SU-DHL-6 (cell line): ENCODE data around the gene KRTAP5-2.
"Not testable (repeated sequence)": the region's sequence is repeated elsewhere in the genome, so short reads cannot be mapped to it uniquely, and the experiment has no call there.

Experiments
- H2AFZ ChIP-seq: fragments of 200-600 bp; sonication (generic); 2 replicates; pipeline ENCODE4 v1.6.1; 2014; ENCODE audit warnings: low read depth, mild to moderate bottlenecking, moderate library complexity, mixed read lengths, antibody characterized with exemption, low read length; ENCODE audit not compliant: severe bottlenecking
- H3F3A ChIP-seq: fragments of 200-600 bp; shearing (Covaris generic); 2 replicates; pipeline ENCODE4 v1.6.0; 2016; ENCODE audit warnings: antibody characterized with exemption, mild to moderate bottlenecking; ENCODE audit not compliant: insufficient read depth
- H3K27ac ChIP-seq: fragments of 200-600 bp; sonication (generic); 2 replicates; pipeline ENCODE4 v1.5.1; 2016; ENCODE audit warnings: low read depth, mild to moderate bottlenecking, low read length, moderate library complexity, mixed read lengths
- H3K27me3 ChIP-seq: fragments of 200-600 bp; sonication (generic), shearing (Covaris generic); 2 replicates; pipeline ENCODE4 v1.6.0; 2014; ENCODE audit warnings: mild to moderate bottlenecking, low read length
- H3K36me3 ChIP-seq: fragments of 200-600 bp; sonication (generic); 2 replicates; pipeline ENCODE4 v1.6.1; 2014; ENCODE audit warnings: mild to moderate bottlenecking, low read length, mixed read lengths
- H3K4me2 ChIP-seq: fragments of 300-600, 200-600 bp; shearing (Covaris generic), sonication (generic); 2 replicates; pipeline ENCODE4 v1.6.0; 2014; ENCODE audit warnings: low read length, low read depth, mild to moderate bottlenecking; ENCODE audit not compliant: poor library complexity, severe bottlenecking
- H3K4me3 ChIP-seq: fragments of 200-600 bp; sonication (generic); 2 replicates; pipeline ENCODE4 v1.5.1; 2014; ENCODE audit warnings: antibody characterized with exemption, low read length, mild to moderate bottlenecking, mixed read lengths; ENCODE audit not compliant: insufficient read depth, poor library complexity, severe bottlenecking
- H3K79me2 ChIP-seq: fragments of 200-600 bp; sonication (generic); 2 replicates; pipeline ENCODE4 v1.6.1; 2014; ENCODE audit warnings: mild to moderate bottlenecking, low read length, moderate library complexity; ENCODE audit not compliant: insufficient read depth
- H3K9ac ChIP-seq: fragments of 200-600 bp; sonication (generic); 2 replicates; pipeline ENCODE4 v1.7.0; 2014; ENCODE audit warnings: mild to moderate bottlenecking, low read length
- H3K9me2 ChIP-seq: fragments of 200-600 bp; sonication (generic); replicated peaks from 2 replicates; pipeline ENCODE4 v1.6.1; 2014; ENCODE audit warnings: low read length; ENCODE audit not compliant: insufficient read depth
- H3K9me3 ChIP-seq: fragments of 200-600 bp; sonication (generic); 2 replicates; pipeline ENCODE4 v1.6.1; 2014; ENCODE audit warnings: low read length, mixed read lengths; ENCODE audit not compliant: insufficient read depth
- H4K20me1 ChIP-seq: fragments of 200-600 bp; sonication (generic); 2 replicates; pipeline ENCODE4 v1.6.1; 2014; ENCODE audit warnings: low read depth, mild to moderate bottlenecking, antibody characterized with exemption, low read length, moderate library complexity, mixed read lengths
- CTCF ChIP-seq: fragments of 200-600 bp; sonication (generic); IDR thresholded peaks from one replicate; pipeline ENCODE4 v1.5.1; 2017; ENCODE audit warnings: antibody characterized with exemption, mild to moderate bottlenecking, low read length, moderate library complexity; ENCODE audit not compliant: insufficient read depth, poor library complexity, severe bottlenecking
- EZH2phosphoT487 ChIP-seq: fragments of 200-600 bp; sonication (generic), shearing (Covaris generic); conservative IDR thresholded peaks from 2 replicates; pipeline ENCODE4 v1.6.1; 2018; ENCODE audit warnings: mild to moderate bottlenecking, antibody characterized with exemption, low read length, moderate library complexity, mixed read lengths

The KRTAP5-2 gene

GRCh38 chr11:1605923-1606322, 7.8 kb upstream of the KRTAP5-2 start:
- not testable (repeated sequence) for H2AFZ ChIP-seq, H3K9ac ChIP-seq, H3K4me3 ChIP-seq, H3K4me2 ChIP-seq, H3K79me2 ChIP-seq, H3K9me2 ChIP-seq, H3F3A ChIP-seq, H3K27ac ChIP-seq, H3K27me3 ChIP-seq, H4K20me1 ChIP-seq, H3K9me3 ChIP-seq, H3K36me3 ChIP-seq

- no peak overlapping the region for H2AFZ ChIP-seq
- H3K4me2 ChIP-seq, result no peak overlapping the region
- H3K9me3 ChIP-seq, result no peaks in the 10 kb centered on the region
- TF ChIP-seq EZH2phosphoT487 (no peak), CTCF (no peak)
- no peaks in the 10 kb centered on the region for H3F3A ChIP-seq
- no peaks in the 10 kb centered on the region for H3K79me2 ChIP-seq
- H4K20me1 ChIP-seq, result no peaks in the 10 kb centered on the region
- no peak overlapping the region for H3K27ac ChIP-seq
- H3K36me3 ChIP-seq, result no peaks in the 10 kb centered on the region
- no peaks in the 10 kb centered on the region for H3K9me2 ChIP-seq
- no peak overlapping the region for H3K9ac ChIP-seq
- no peaks in the 10 kb centered on the region for H3K27me3 ChIP-seq
- H3K4me3 ChIP-seq, result no peak overlapping the region
These were observed 6.6 kb upstream of the KRTAP5-2 start for GRCh38 chr11:1604711-1605110.

GRCh38 chr11:1604181-1604580, 6.1 kb upstream of the KRTAP5-2 start:
- Histone ChIP-seq H3K4me3 (no peak overlapping the region), H3K4me2 (no peak overlapping the region), H3K27ac (no peak overlapping the region), H4K20me1 (no peaks in the 10 kb centered on the region), H3K79me2 (no peaks in the 10 kb centered on the region), H3K9me2 (no peaks in the 10 kb centered on the region), H3K36me3 (no peaks in the 10 kb centered on the region), H2AFZ (no peak overlapping the region), H3F3A (no peaks in the 10 kb centered on the region), H3K27me3 (no peaks in the 10 kb centered on the region), H3K9ac (no peak overlapping the region), H3K9me3 (no peaks in the 10 kb centered on the region)
- no peak for TF ChIP-seq EZH2phosphoT487
- TF ChIP-seq CTCF, result no peak

GRCh38 chr11:1603629-1604028, 5.5 kb upstream of the KRTAP5-2 start:
- Histone ChIP-seq H4K20me1 (no peaks in the 10 kb centered on the region), H3K9ac (no peak overlapping the region), H3K4me2 (no peak overlapping the region), H3K4me3 (no peak overlapping the region), H3K27me3 (no peaks in the 10 kb centered on the region), H3K27ac (no peak overlapping the region), H3K36me3 (no peaks in the 10 kb centered on the region), H3K79me2 (no peaks in the 10 kb centered on the region), H2AFZ (no peak overlapping the region), H3K9me3 (no peaks in the 10 kb centered on the region), H3K9me2 (no peaks in the 10 kb centered on the region), H3F3A (no peaks in the 10 kb centered on the region)
- TF ChIP-seq CTCF, result no peak
- no peak for TF ChIP-seq EZH2phosphoT487

- not testable (repeated sequence) for H3K9ac ChIP-seq, H3K4me2 ChIP-seq, H3K36me3 ChIP-seq, H4K20me1 ChIP-seq, H3K9me3 ChIP-seq, H3K9me2 ChIP-seq, H3K27ac ChIP-seq, H3K4me3 ChIP-seq, H3F3A ChIP-seq, H3K27me3 ChIP-seq, H2AFZ ChIP-seq, H3K79me2 ChIP-seq
These were observed 3.6 kb upstream of the KRTAP5-2 start for GRCh38 chr11:1601663-1602062.
